ENCODE data around the gene HRH1. TPM values are rescaled to one million over a fixed set of nuclear protein-coding genes. Genes with fewer than 3 reads are reported as not detected.

Gene HRH1
- total and polyA plus RNA-seq, 2 donors (not counting 1 experiment from before 2014, with no cell fraction given), result not detected

GRCh38 chr3:11224870-11225229 lies 70.6 kb downstream of the HRH1 start:
- H3K4me1 ChIP-seq (ENCODE audit: control insufficient read depth in 2 of 2, insufficient read depth in 2 of 2, low read length in 2 of 2), result peaks cover 9 to 17% of the 10 kb centered on the region in 2 donors
- no peaks in the 10 kb centered on the region for H4K20me1 ChIP-seq (ENCODE audit: control insufficient read depth, insufficient read depth, low read length, poor library complexity, severe bottlenecking)
- Mint-ChIP-seq H3K27ac (no peak overlapping the region), H3K27me3 (peaks cover 8% of the 10 kb centered on the region), H3K4me1 (peaks cover 17% of the 10 kb centered on the region), H3K9me3 (ENCODE audit: insufficient read depth) (no peaks in the 10 kb centered on the region), H3K4me3 (no peak overlapping the region)
- TF ChIP-seq EZH2 (IDR thresholded peaks at IDR 0.05; ENCODE audit: borderline replicate concordance, insufficient read depth, low read depth, low read length, poor library complexity, severe bottlenecking), result no peak
- TF ChIP-seq CTCF (IDR thresholded peaks at IDR 0.05), result no peak
- CTCF ChIA-PET, result no interaction called here
- ATAC-seq (ENCODE audit: low read depth), result no peak
- intact Hi-C loops (cut with micrococcal nuclease), result no loop called here
- H2AFZ ChIP-seq (ENCODE audit: insufficient read depth, low read depth, low read length, poor library complexity, severe bottlenecking), result no peak overlapping the region
- no peak for DNase-seq
- H3K4me3 ChIP-seq (ENCODE audit: control extremely low read depth in 1 of 5, extremely low read depth in 1 of 5, insufficient read depth in 1 of 5, low read depth in 2 of 5, low read length in 4 of 5), result no peak overlapping the region
- H3K79me2 ChIP-seq (ENCODE audit: control insufficient read depth, insufficient read depth, low read length), result no peaks in the 10 kb centered on the region
- H3K27ac ChIP-seq (ENCODE audit: low read length in 2 of 2), result no peak overlapping the region
- no peak overlapping the region for H3K4me2 ChIP-seq (replicated peaks; ENCODE audit: low read depth, low read length, poor library complexity, severe bottlenecking)
- H3K27me3 ChIP-seq (replicated peaks in 1 of 4; ENCODE audit: control extremely low read depth in 1 of 4, control insufficient read depth in 3 of 4, insufficient read depth in 4 of 4, low read length in 3 of 4), result no peaks in the 10 kb centered on the region
- WGBS (ENCODE audit: insufficient coverage), result 100% methylated on average over 3 of the region's 3 CpGs
- no peaks in the 10 kb centered on the region for H3K9me3 ChIP-seq (ENCODE audit: control extremely low read depth in 1 of 3, control insufficient read depth in 2 of 3, insufficient read depth in 1 of 3, low read length in 2 of 3)
- POLR2A ChIA-PET, result no interaction called here
- no peak overlapping the region for H3K9ac ChIP-seq (ENCODE audit: low read length)
- H3K36me3 ChIP-seq (replicated peaks in 1 of 2; ENCODE audit: control extremely low read depth in 1 of 2, control insufficient read depth in 1 of 2, extremely low read depth in 1 of 2, insufficient read depth in 2 of 2, low read length in 1 of 2), result no peaks in the 10 kb centered on the region

- Histone ChIP-seq H3K9me3 (ENCODE audit: control extremely low read depth in 1 of 3, control insufficient read depth in 2 of 3, insufficient read depth in 1 of 3, low read length in 2 of 3) (no peaks in the 10 kb centered on the region), H3K4me2 (replicated peaks; ENCODE audit: low read depth, low read length, poor library complexity, severe bottlenecking) (no peak overlapping the region), H3K27ac (ENCODE audit: low read length in 2 of 2) (no peak overlapping the region), H3K79me2 (ENCODE audit: control insufficient read depth, insufficient read depth, low read length) (no peaks in the 10 kb centered on the region), H3K27me3 (replicated peaks in 1 of 4; ENCODE audit: control extremely low read depth in 1 of 4, control insufficient read depth in 3 of 4, insufficient read depth in 4 of 4, low read length in 3 of 4) (no peaks in the 10 kb centered on the region), H2AFZ (ENCODE audit: insufficient read depth, low read depth, low read length, poor library complexity, severe bottlenecking) (no peak overlapping the region), H4K20me1 (ENCODE audit: control insufficient read depth, insufficient read depth, low read length, poor library complexity, severe bottlenecking) (no peaks in the 10 kb centered on the region), H3K9ac (ENCODE audit: low read length) (no peak overlapping the region), H3K4me3 (ENCODE audit: control extremely low read depth in 1 of 5, extremely low read depth in 1 of 5, insufficient read depth in 1 of 5, low read depth in 2 of 5, low read length in 4 of 5) (no peak overlapping the region), H3K36me3 (replicated peaks in 1 of 2; ENCODE audit: control extremely low read depth in 1 of 2, control insufficient read depth in 1 of 2, extremely low read depth in 1 of 2, insufficient read depth in 2 of 2, low read length in 1 of 2) (no peaks in the 10 kb centered on the region), H3K4me1 (ENCODE audit: control insufficient read depth in 2 of 2, insufficient read depth in 2 of 2, low read length in 2 of 2) (peaks cover 9 to 17% of the 10 kb centered on the region in 2 donors)
- DNase-seq (no peak), ATAC-seq (ENCODE audit: low read depth) (no peak)
- Mint-ChIP-seq H3K27me3 (peaks cover 5% of the 10 kb centered on the region), H3K4me3 (no peak overlapping the region), H3K4me1 (peaks cover 19% of the 10 kb centered on the region), H3K9me3 (ENCODE audit: insufficient read depth) (no peaks in the 10 kb centered on the region), H3K27ac (no peak overlapping the region)
- POLR2A ChIA-PET, result no interaction called here
- TF ChIP-seq CTCF (IDR thresholded peaks at IDR 0.05), result no peak
- TF ChIP-seq EZH2 (IDR thresholded peaks at IDR 0.05; ENCODE audit: borderline replicate concordance, insufficient read depth, low read depth, low read length, poor library complexity, severe bottlenecking), result no peak
- intact Hi-C loops (cut with micrococcal nuclease), result no loop called here
- CTCF ChIA-PET, result no interaction called here
- WGBS (ENCODE audit: insufficient coverage), result 93% methylated on average over 2 of the region's 6 CpGs
Measured at GRCh38 chr3:11226042-11226370, 71.7 kb downstream of the HRH1 start.
